Mesenteric fat pad (tissue), 1 donor: ENCODE results near the gene STRN4. TPM values are rescaled to one million over a fixed set of nuclear protein-coding genes. Genes with fewer than 3 reads are reported as not detected.
"Not testable (repeated sequence)": the region's sequence is repeated elsewhere in the genome, so short reads cannot be mapped to it uniquely, and the experiment has no call there.

Experiments
- DNase-seq: peaks from one replicate; pipeline ENCODE4 v3.0.0-alpha.2; 2020; ENCODE audit warnings: low spot score
- total RNA-seq: library from RNA; stranded (reverse); fragmentation: NEBNext Ultra II Directional; extraction: Animal tissue kit (Norgen Biotek cat#: 25700); gene quantifications from one replicate; pipeline ENCODE4 v1.2.1, GENCODE V29; 2021
- donor health status: DM: yes; HTN: yes; CAD: no.

The STRN4 gene
- total RNA-seq, 1 donor from 2014 or later, result 72.9 TPM

- peak; percentile 88 for DNase-seq
Observed at GRCh38 chr19:46714444-46715106, 31.7 kb downstream of the STRN4 start.

DNA sequence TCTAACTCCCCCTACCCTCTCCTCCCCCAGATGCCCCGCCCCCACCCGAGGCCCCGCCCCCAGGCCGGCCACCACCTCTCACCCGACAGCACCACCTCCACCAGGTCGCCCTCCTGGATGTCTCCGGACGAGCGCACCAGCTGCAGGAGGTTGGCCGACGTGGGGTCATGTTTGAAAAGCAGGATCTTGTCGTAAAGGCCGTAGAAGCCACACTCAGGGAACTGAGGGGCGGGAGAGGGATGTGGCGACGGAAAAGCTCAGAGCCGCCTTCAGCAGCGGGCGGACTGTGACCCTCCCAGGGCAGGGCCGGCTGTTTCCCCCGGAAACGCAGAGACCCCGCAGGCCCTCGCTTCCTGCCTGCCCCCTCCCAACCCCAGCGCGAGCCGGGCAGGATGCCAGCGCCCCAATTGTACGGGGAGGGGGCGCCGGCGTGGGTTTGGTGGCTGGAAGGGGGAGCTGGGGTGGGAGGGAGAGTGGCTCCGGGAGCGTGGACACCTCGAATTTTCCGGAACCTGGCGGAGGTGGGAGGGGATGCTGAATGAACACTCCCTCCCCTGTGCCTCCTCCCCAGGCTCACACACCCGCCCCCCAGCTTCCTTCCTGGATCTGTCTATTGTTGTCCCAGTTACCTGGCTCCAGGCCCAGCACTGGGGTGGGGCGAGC, 32.3 kb downstream of the STRN4 start:
- peak; percentile 94 for DNase-seq

DNA sequence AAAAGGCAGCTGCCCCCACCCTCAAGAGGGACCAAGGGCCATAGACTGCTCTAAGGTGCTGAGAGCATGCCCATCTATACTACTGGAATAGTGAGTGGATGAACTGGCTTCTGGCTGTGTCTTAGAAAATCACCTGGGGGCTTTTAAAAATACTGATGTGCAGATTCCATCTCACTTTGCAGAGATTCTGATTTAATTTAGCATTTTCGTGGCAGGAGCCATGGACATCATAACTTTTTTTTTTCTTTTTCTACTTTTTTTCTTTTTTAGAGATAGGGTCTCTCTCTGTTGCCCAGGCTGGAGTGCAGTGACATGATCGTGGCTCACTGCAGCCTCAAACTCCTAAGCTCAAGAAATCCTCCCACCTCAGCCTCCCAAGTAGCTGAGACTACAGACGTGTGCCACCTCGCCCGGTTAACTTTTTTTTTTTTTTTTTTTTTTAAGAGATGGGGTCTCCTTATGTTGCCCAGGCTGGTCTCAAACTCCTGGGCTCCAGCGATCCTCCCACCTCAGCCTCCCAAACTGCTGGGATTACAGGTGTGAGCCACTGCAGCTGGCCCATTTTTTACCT, 33.4 kb downstream of the STRN4 start:
- not testable (repeated sequence) for DNase-seq

GRCh38 chr19:46710687-46711086, 35.6 kb downstream of the STRN4 start:
- DNase-seq, result no peak

DNA sequence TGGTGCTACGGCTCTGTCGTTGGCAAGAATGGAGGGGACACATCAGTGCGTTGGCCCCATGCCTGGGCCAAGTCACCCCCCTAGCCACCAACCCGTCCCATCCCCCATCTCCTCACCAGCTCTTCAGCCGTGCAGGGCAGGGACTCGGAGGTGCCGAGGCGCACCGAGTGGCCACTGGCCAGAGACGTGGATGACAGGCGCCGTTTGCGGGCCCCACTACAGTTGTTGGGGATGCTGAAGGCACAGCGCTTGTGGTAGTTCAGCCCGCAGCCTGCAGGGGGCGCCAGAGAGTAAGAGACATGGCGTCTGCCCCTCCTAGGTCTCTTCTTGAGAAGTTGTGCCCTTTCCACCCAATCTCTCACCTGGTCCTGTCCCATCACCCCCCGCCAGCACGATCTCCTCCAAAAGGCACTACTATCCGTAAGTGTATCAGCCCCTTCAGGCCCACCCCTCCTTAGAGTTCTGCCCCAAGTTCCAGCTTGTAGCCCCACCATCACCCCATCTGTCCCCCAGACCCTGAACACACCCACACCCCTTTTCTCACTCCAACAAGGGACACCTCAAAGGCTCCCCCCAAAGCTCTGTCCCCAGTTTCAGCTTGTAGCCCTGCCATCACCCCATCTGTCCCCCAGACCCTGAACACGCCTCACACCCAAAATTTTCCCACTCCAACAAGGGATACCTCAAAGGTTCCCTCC, 41.7 kb downstream of the STRN4 start:
- no peak for DNase-seq

- DNase-seq, result no peak
Observed at GRCh38 chr19:46700704-46701103, 45.5 kb downstream of the STRN4 start.

DNA sequence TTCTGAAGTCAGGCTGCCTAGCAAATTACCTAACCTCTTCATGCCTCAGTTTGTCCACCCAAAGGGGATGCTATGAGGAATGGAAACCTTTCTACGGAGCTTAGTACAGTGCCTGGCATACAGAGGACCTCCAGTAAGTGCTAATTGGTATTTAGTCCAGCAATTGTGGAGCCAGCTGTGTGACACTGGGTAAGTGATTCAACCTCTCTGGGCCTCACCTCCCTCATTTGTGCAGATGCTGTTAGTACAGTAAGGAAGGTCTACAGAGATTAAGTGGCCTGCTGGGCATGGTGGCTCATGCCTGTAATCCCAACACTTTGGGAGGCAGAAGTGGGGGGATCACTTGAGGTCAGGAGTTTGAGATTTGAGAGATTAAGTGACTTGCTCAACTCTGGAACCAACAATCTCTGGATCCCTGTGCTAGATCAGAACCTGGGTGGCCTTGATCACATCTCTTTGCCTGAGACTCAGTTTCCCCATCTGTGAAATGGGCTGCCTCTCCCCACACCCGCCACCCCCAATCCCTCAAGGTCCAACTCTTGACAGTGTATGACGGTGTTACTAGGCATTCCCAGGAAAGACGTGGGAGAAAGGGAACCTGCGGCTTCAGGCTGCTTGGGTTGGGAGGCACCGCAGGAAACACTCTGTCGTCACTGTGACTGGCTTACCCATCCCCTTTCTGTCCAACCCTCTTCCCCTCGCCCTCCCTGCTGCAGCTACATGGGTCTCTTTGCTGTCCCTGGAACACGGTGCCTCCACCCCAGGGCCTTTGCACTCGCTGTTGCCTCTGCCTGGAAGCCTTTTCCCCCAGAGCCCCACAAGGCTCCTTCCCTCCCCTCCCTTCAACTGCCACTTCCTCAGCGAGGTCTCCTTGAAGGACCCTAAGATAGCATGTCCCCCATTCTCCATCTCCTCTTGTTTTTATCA, 47.6 kb downstream of the STRN4 start:
- DNase-seq, result no peak

- DNase-seq, result peak; percentile 94
Observed at GRCh38 chr19:46697204-46697960, 48.9 kb downstream of the STRN4 start.

- no peak for DNase-seq
Observed at GRCh38 chr19:46696866-46697203, 49.4 kb downstream of the STRN4 start.

DNA sequence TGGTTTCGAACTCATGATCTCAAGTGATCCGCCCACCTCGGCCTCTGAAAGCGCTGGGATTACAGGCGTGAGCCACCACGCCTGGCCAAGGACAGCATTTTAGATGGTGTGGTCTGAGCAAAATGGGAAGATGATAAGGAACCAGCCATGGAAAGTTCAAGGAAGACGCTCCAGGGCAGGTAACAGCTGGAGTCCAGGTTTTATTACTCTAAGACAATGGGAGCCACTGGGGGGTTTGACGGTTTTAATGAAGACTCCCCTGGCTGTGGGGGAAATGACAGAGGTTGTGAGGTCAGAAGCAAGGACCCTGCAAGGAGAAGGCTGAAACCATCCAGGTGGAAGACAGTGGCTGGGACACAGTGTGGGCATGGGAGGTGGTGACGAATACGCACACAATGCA, 50.2 kb downstream of the STRN4 start:
- DNase-seq, result no peak

GRCh38 chr19:46693760-46694159, 52.5 kb downstream of the STRN4 start:
- DNase-seq, result no peak

GRCh38 chr19:46692918-46693722, 53.1 kb downstream of the STRN4 start:
- DNase-seq, result no peak

GRCh38 chr19:46691948-46692347, 54.3 kb downstream of the STRN4 start:
- DNase-seq, result no peak

DNA sequence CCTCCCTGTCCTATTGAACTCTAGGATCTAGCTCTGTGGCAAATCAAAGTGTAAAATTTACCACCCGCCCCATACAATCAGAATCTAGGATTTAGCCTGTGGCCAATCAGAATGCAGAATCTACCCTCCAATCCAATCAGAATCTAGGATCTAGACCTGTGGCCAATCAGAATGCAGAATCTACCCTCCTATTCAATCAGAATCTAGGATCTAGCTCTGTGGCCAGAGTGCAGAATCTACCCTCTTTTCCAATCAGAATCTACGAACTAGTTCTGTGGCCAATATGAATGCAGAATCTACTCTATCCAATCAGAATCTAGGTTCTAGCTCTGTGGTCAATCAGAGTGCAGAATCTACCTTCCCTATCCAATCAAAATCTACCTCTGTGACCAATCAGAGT, 55.1 kb downstream of the STRN4 start:
- DNase-seq, result no peak

GRCh38 chr19:46689358-46689757, 56.9 kb downstream of the STRN4 start:
- DNase-seq, result no peak

- DNase-seq, result no peak
Observed at GRCh38 chr19:46687438-46688145, 58.7 kb downstream of the STRN4 start.

DNA sequence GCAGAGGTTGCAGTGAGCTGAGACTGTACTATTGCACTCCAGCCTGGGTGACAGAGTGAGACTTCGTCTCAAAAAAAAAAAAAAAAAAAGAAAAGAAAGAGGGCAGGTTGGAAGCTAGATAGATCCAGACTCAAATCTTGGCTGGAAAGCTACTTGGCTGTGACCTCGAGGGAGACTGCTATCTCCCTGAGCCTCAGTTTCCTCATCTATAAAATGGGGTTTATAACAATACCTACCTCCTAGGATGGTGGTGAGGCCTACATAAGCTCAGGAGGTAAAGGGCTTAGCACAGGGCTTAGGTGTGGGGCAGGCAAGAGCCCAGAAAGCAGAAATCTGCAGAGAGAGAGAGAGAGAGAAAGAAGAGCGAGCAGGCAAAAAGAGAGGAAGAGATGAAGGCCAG, 61.1 kb downstream of the STRN4 start:
- no peak for DNase-seq

- DNase-seq, result no peak
Observed at GRCh38 chr19:46678110-46678732, 68.0 kb downstream of the STRN4 start.
